T-cell (primary cell): Measurements from ENCODE around the gene C15orf39. TPM values are rescaled to one million over a fixed set of nuclear protein-coding genes. Genes with fewer than 3 reads are reported as not detected.

Source experiments
- ATAC-seq, 4 experiments: fragments of 200-7000 bp in 3 of 4; fragments of 150-1000 bp in 1 of 4; cut with Tn5 transposase; replicated peaks in 1 of 4; 1 replicate in 3 of 4; 2 replicates in 1 of 4; pipeline ENCODE4 v1.10.0; 2021; ENCODE audit warnings: moderate library complexity in 3 of 4, mild to moderate bottlenecking in 2 of 4, moderate number of reproducible peaks in 1 of 4
- CTCF ChIA-PET, 2 donors: fragments of 300-600 bp; sonication (Branson Sonifier 250); formaldehyde crosslinking; loops; one replicate each; lab custom pipeline; 2022; ENCODE audit warnings: antibody characterized with exemption in 2 of 2; lab: Charles Lee
- POLR2A ChIA-PET, 2 donors: fragments of 300-600 bp; sonication (Branson Sonifier 250); formaldehyde crosslinking; loops; one replicate each; lab custom pipeline; 2022; ENCODE audit warnings: antibody characterized with exemption in 2 of 2; lab: Charles Lee
- DNase-seq, 35 experiments: peaks; one replicate each; pipeline versions ENCODE4 v3.0.0 to v3.0.0-alpha.2; 2013 to 2023
- H3K27ac ChIP-seq: one replicate; pipeline ENCODE4 v1.5.1; 2013; ENCODE audit warnings: low read length
- H3K27me3 ChIP-seq, 2 experiments: replicated peaks in 1 of 2; 1 replicate in 1 of 2; 2 replicates in 1 of 2; pipeline versions ENCODE4 v1.6.1 to v1.7.0; 2013; ENCODE audit warnings: low read length in 1 of 2, mixed read lengths in 1 of 2; ENCODE audit not compliant: control insufficient read depth in 2 of 2, insufficient read depth in 2 of 2; ENCODE audit errors: extremely low read depth in 1 of 2
- H3K36me3 ChIP-seq, 2 donors: 1 replicate in 1 of 2; 2 replicates in 1 of 2; pipeline versions ENCODE4 v1.6.1 to v1.7.0; 2013; ENCODE audit warnings: low read length in 1 of 2; ENCODE audit not compliant: control insufficient read depth in 2 of 2, insufficient read depth in 1 of 2; ENCODE audit errors: extremely low read depth in 1 of 2
- H3K4me1 ChIP-seq, 2 experiments: 1 replicate in 1 of 2; 2 replicates in 1 of 2; pipeline versions ENCODE4 v1.6.1 to v1.7.0; 2013; ENCODE audit warnings: low read length in 2 of 2, mixed read lengths in 1 of 2; ENCODE audit not compliant: insufficient read depth in 2 of 2, control insufficient read depth in 1 of 2; ENCODE audit errors: extremely low read depth in 1 of 2
- H3K4me3 ChIP-seq, 2 donors: 1 replicate in 1 of 2; 2 replicates in 1 of 2; pipeline versions ENCODE4 v1.5.1 to v1.7.0; 2013; ENCODE audit warnings: mild to moderate bottlenecking in 2 of 2, low read length in 1 of 2, moderate library complexity in 1 of 2; ENCODE audit not compliant: control insufficient read depth in 1 of 2; ENCODE audit errors: extremely low read depth in 1 of 2
- H3K9me3 ChIP-seq: 2 replicates; pipeline ENCODE4 v1.7.0; 2013
- H3K27ac Mint-ChIP-seq, 2 donors: one replicate each; pipeline ENCODE4 v1.8.0; 2020 to 2021; ENCODE audit warnings: mild to moderate bottlenecking in 2 of 2, mixed read lengths in 2 of 2
- H3K27me3 Mint-ChIP-seq, 2 donors: one replicate each; pipeline ENCODE4 v1.8.0; 2021 to 2022; ENCODE audit warnings: mixed read lengths in 2 of 2
- H3K36me3 Mint-ChIP-seq: one replicate; pipeline ENCODE4 v1.8.0; 2021; ENCODE audit warnings: mixed read lengths
- H3K4me1 Mint-ChIP-seq, 3 donors: one replicate each; pipeline ENCODE4 v1.8.0; 2020 to 2022; ENCODE audit warnings: mixed read lengths in 3 of 3, mild to moderate bottlenecking in 1 of 3
- H3K4me3 Mint-ChIP-seq, 3 donors: one replicate each; pipeline ENCODE4 v1.8.0; 2020 to 2022; ENCODE audit warnings: mild to moderate bottlenecking in 3 of 3, mixed read lengths in 3 of 3, moderate library complexity in 3 of 3
- H3K9me3 Mint-ChIP-seq, 3 donors: one replicate each; pipeline ENCODE4 v1.8.0; 2020 to 2022; ENCODE audit warnings: mixed read lengths in 3 of 3
- WGBS: methylation state at CpG from one replicate; pipeline ENCODE4 v1.1.5; 2013; ENCODE audit warnings: missing lambda C conversion rate; ENCODE audit not compliant: insufficient coverage; 5-methylcytosine and 5-hydroxymethylcytosine counted together
- total RNA-seq, 35 experiments: library from RNA in 6 of 35; stranded (reverse) in 6 of 35; fragments of 120-200 nt in 1 of 35; gene quantifications; one replicate each; pipeline versions ENCODE4 v1.2.1 to v1.2.4 and lab custom pipeline; 2013 to 2026

C15orf39 gene
- total RNA-seq, 5 donors from 2014 or later (not counting 1 experiment from before 2014, with no cell fraction given): 25.2 to 40.3 (median 37.8) TPM

- Mint-ChIP-seq H3K9me3 (no peaks in the 10 kb centered on the region), H3K27ac (peak overlapping the region in 1 of 2 donors; percentile 15)
- DNase-seq: no peak
Observed at GRCh38 chr15:75171408-75171807, 30.3 kb upstream of the C15orf39 start.

GRCh38 chr15:75172284-75172820 is 29.3 kb upstream of the C15orf39 start:
- no peaks in the 10 kb centered on the region for H3K4me1 ChIP-seq
- H3K36me3 ChIP-seq: no peaks in the 10 kb centered on the region
- POLR2A ChIA-PET: no interaction called here
- H3K9me3 Mint-ChIP-seq: no peaks in the 10 kb centered on the region
- H3K4me3 Mint-ChIP-seq: no peak overlapping the region
- CTCF ChIA-PET: no interaction called here
- ATAC-seq: no peak
- H3K4me1 Mint-ChIP-seq: peaks cover 0 to 10% (median 7%) of the 10 kb centered on the region in 3 donors
- no peak for DNase-seq
- no peaks in the 10 kb centered on the region for H3K27me3 ChIP-seq
- 40% methylated on average over 1 of the region's 6 CpGs for WGBS
- no peak overlapping the region for H3K27ac Mint-ChIP-seq
- peaks cover 3 to 4% of the 10 kb centered on the region in 2 donors for H3K27me3 Mint-ChIP-seq
- no peaks in the 10 kb centered on the region for H3K36me3 Mint-ChIP-seq
- no peak overlapping the region for H3K27ac ChIP-seq
- H3K9me3 ChIP-seq: no peaks in the 10 kb centered on the region
- no peak overlapping the region for H3K4me3 ChIP-seq

More at GRCh38 chr15:75171408-75171807, 30.3 kb upstream of the C15orf39 start:
- no peaks in the 10 kb centered on the region for H3K9me3 ChIP-seq
- no peak overlapping the region for H3K4me3 Mint-ChIP-seq
- ATAC-seq: peak in 1 of 4 experiments; percentile 37
- POLR2A ChIA-PET: no interaction called here
- H3K4me3 ChIP-seq: no peak overlapping the region
- no peaks in the 10 kb centered on the region for H3K36me3 ChIP-seq
- H3K4me1 ChIP-seq: no peaks in the 10 kb centered on the region
- H3K27ac ChIP-seq: no peak overlapping the region
- no peaks in the 10 kb centered on the region for H3K36me3 Mint-ChIP-seq
- H3K27me3 ChIP-seq: no peaks in the 10 kb centered on the region
- peaks cover 0 to 10% (median 7%) of the 10 kb centered on the region in 3 donors for H3K4me1 Mint-ChIP-seq
- WGBS: 21% methylated on average over 2 of the region's 5 CpGs
- CTCF ChIA-PET: no interaction called here
- H3K27me3 Mint-ChIP-seq: peaks cover 0 to 1% of the 10 kb centered on the region in 2 donors

GRCh38 chr15:75174102-75174501 is 27.6 kb upstream of the C15orf39 start:
- Mint-ChIP-seq H3K36me3 (no peaks in the 10 kb centered on the region), H3K4me1 (peaks cover 4 to 12% (median 7%) of the 10 kb centered on the region in 3 donors), H3K27me3 (peaks cover 12 to 14% of the 10 kb centered on the region in 2 donors), H3K27ac (no peak overlapping the region), H3K9me3 (no peaks in the 10 kb centered on the region), H3K4me3 (no peak overlapping the region)
- peaks cover 0 to 16% of the 10 kb centered on the region in 2 experiments for H3K27me3 ChIP-seq
- CTCF ChIA-PET: no interaction called here
- ATAC-seq: no peak
- no peaks in the 10 kb centered on the region for H3K9me3 ChIP-seq
- peaks cover 0 to 6% of the 10 kb centered on the region in 2 experiments for H3K4me1 ChIP-seq
- H3K27ac ChIP-seq: no peak overlapping the region
- WGBS: 86% methylated on average over 1 of the region's 5 CpGs
- H3K4me3 ChIP-seq: no peak overlapping the region
- DNase-seq: no peak
- POLR2A ChIA-PET: interaction anchor here in 1 of 2 donors (0.5 kb wide), 1 partner anchor 76 kb away, joined by 3 read pairs; no protein-coding TSS in a partner anchor
- H3K36me3 ChIP-seq: no peaks in the 10 kb centered on the region

- Histone ChIP-seq H3K27ac (no peak overlapping the region), H3K36me3 (no peaks in the 10 kb centered on the region), H3K4me3 (no peak overlapping the region), H3K27me3 (peaks cover 0 to 19% of the 10 kb centered on the region in 2 experiments), H3K9me3 (no peaks in the 10 kb centered on the region), H3K4me1 (peaks cover 0 to 7% of the 10 kb centered on the region in 2 experiments)
- ATAC-seq (no peak), DNase-seq (no peak)
- peaks cover 18 to 20% of the 10 kb centered on the region in 2 donors for H3K27me3 Mint-ChIP-seq
- no peak overlapping the region for H3K4me3 Mint-ChIP-seq
- no peak overlapping the region for H3K27ac Mint-ChIP-seq
- no peaks in the 10 kb centered on the region for H3K9me3 Mint-ChIP-seq
- peaks cover 6 to 15% (median 11%) of the 10 kb centered on the region in 3 donors for H3K4me1 Mint-ChIP-seq
- WGBS: 98% methylated on average over 7 of the region's 10 CpGs
- ChIA-PET POLR2A (interaction anchor here in 1 of 2 donors (0.5 kb wide), 1 partner anchor 75 kb away, joined by 3 read pairs; no protein-coding TSS in a partner anchor), CTCF (no interaction called here)
- H3K36me3 Mint-ChIP-seq: no peaks in the 10 kb centered on the region
Observed at GRCh38 chr15:75174729-75175128, 27.0 kb upstream of the C15orf39 start.

- Histone ChIP-seq H3K27ac (no peak overlapping the region), H3K27me3 (peaks cover 0 to 26% of the 10 kb centered on the region in 2 experiments), H3K4me1 (peaks cover 0 to 7% of the 10 kb centered on the region in 2 experiments), H3K4me3 (no peak overlapping the region), H3K9me3 (no peaks in the 10 kb centered on the region), H3K36me3 (no peaks in the 10 kb centered on the region)
- DNase-seq (no peak), ATAC-seq (no peak)
- H3K4me1 Mint-ChIP-seq: peaks cover 6 to 11% (median 9%) of the 10 kb centered on the region in 3 donors
- no peaks in the 10 kb centered on the region for H3K36me3 Mint-ChIP-seq
- H3K27ac Mint-ChIP-seq: no peak overlapping the region
- ChIA-PET CTCF (no interaction called here), POLR2A (no interaction called here)
- H3K27me3 Mint-ChIP-seq: peaks cover 32 to 33% of the 10 kb centered on the region in 2 donors
- WGBS: 100% methylated on average over 1 of the region's 4 CpGs
- no peaks in the 10 kb centered on the region for H3K9me3 Mint-ChIP-seq
- no peak overlapping the region for H3K4me3 Mint-ChIP-seq
Observed at GRCh38 chr15:75176396-75176761, 25.3 kb upstream of the C15orf39 start.

GRCh38 chr15:75177360-75178071 is 24.2 kb upstream of the C15orf39 start:
- H3K27ac Mint-ChIP-seq: peak overlapping the region in 1 of 2 donors; percentile 39
- peaks cover 0 to 28% of the 10 kb centered on the region in 2 experiments for H3K27me3 ChIP-seq
- DNase-seq (no peak), ATAC-seq (no peak)
- H3K27ac ChIP-seq: no peak overlapping the region
- CTCF ChIA-PET: no interaction called here
- H3K9me3 Mint-ChIP-seq: no peaks in the 10 kb centered on the region
- POLR2A ChIA-PET: no interaction called here
- no peaks in the 10 kb centered on the region for H3K9me3 ChIP-seq
- peaks cover 0 to 7% of the 10 kb centered on the region in 2 experiments for H3K4me1 ChIP-seq
- no peaks in the 10 kb centered on the region for H3K36me3 Mint-ChIP-seq
- peak overlapping the region in 1 of 3 donors; percentile 51 for H3K4me3 Mint-ChIP-seq
- H3K4me1 Mint-ChIP-seq: peaks cover 6 to 9% (median 7%) of the 10 kb centered on the region in 3 donors
- WGBS: 69% methylated on average over 3 of the region's 6 CpGs
- H3K36me3 ChIP-seq: no peaks in the 10 kb centered on the region
- peaks cover 40 to 42% of the 10 kb centered on the region in 2 donors for H3K27me3 Mint-ChIP-seq
- no peak overlapping the region for H3K4me3 ChIP-seq
